Stomach smooth muscle (tissue), 2 donors: Measurements from ENCODE around the gene SMIM22.
A peak's percentile ranks its signal among the peaks of the same experiment; 100 is the strongest.

Source experiments
- H3K27ac ChIP-seq: one replicate; pipeline ENCODE4 v1.7.0; 2013; ENCODE audit warnings: mild to moderate bottlenecking, low read length, inconsistent platforms
- H3K27me3 ChIP-seq, 2 donors: one replicate each; pipeline ENCODE4 v1.7.0; 2013; ENCODE audit warnings: low read length in 2 of 2; ENCODE audit not compliant: insufficient read depth in 2 of 2, control insufficient read depth in 1 of 2
- H3K36me3 ChIP-seq, 2 donors: one replicate each; pipeline ENCODE4 v1.7.0; 2013; ENCODE audit warnings: low read length in 2 of 2; ENCODE audit not compliant: control insufficient read depth in 2 of 2, insufficient read depth in 2 of 2
- H3K4me1 ChIP-seq: one replicate; pipeline ENCODE4 v1.7.0; 2013; ENCODE audit warnings: low read length; ENCODE audit not compliant: control insufficient read depth, insufficient read depth
- H3K4me3 ChIP-seq, 2 donors: one replicate each; pipeline ENCODE4 v1.7.0; 2013; ENCODE audit warnings: low read length in 2 of 2
- H3K9ac ChIP-seq, 2 donors: one replicate each; pipeline ENCODE4 v1.7.0; 2013; ENCODE audit warnings: low read length in 2 of 2, mild to moderate bottlenecking in 1 of 2
- H3K9me3 ChIP-seq, 2 donors: one replicate each; pipeline ENCODE4 v1.7.0; 2013; ENCODE audit warnings: low read length in 2 of 2; ENCODE audit not compliant: control insufficient read depth in 2 of 2
- donor health status: healthy.
- donor health status: Pancreatic carcinoma.

Gene SMIM22

DNA sequence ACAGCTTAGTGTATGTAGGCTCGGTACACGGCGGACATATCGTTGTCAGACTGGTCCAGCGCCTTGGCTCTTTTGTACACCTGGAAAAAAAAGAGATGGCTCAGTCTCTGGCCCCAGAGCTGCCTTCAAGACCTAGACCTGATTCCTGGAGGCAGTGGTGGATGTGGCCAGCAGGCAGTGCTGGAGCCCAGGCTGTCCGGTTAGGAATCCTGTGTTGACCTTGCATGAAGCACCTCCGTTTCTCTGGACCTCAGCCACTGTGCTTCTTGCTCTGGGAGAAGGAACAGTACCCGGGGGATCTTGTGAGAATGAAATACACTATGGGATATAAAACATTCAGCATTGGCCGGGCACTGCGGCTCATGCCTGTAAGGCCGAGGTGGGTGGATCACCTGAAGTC lies 10.1 kb downstream of the SMIM22 start:
- peak overlapping the region; percentile 78 for H3K27ac ChIP-seq

DNA sequence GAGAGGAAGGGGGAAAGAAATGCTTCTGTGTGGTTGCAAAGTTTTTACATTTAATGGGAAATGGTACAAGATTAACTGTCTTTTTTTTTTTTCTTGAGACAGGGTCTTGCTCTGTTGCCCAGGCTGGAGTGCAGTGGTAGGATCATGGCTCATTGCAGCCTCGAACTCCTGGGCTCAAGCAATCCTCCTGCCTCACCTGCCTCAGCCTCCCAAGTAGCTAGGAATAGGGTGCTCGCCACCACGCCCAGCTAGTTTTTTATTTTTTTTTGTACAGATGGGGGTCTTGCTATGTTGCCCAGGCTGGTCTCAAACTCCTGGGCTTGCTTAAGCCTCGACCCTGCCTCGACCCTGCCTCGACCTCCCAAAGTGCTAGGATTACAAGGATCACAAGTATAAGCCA lies 11.1 kb downstream of the SMIM22 start:
- Histone ChIP-seq H3K9ac (no peak overlapping the region), H3K4me3 (no peak overlapping the region), H3K27ac (no peak overlapping the region), H3K27me3 (no peaks in the 10 kb centered on the region), H3K4me1 (peaks cover 19% of the 10 kb centered on the region), H3K36me3 (peaks cover 15 to 22% of the 10 kb centered on the region in 2 donors), H3K9me3 (no peaks in the 10 kb centered on the region)

More for the DNA sequence above, 10.1 kb downstream of the SMIM22 start:
- H3K27me3 ChIP-seq: no peaks in the 10 kb centered on the region
- no peak overlapping the region for H3K4me3 ChIP-seq
- H3K9me3 ChIP-seq: no peaks in the 10 kb centered on the region
- H3K9ac ChIP-seq: no peak overlapping the region
- H3K4me1 ChIP-seq: peaks cover 30% of the 10 kb centered on the region
- H3K36me3 ChIP-seq: peaks cover 11 to 20% of the 10 kb centered on the region in 2 donors

DNA sequence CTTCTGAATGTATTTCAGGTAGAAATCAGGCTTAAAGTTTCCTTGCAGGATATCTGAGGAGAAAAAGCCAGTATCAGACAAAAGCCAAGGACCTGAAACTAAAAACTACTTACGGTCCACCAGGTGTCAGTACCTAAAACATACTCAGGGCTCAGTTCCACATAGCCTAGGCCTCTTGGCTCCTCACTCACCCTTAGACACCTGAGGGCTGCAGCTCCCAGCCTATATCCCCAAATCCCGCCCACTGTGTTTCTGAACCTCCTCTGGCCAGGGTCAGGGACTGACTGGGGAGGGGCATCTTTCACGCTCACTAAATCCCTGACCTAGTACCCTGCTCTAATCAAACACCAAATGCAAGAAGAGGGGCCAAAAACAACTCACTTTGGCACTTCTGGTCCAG lies 16.1 kb downstream of the SMIM22 start:
- Histone ChIP-seq H3K9me3 (no peaks in the 10 kb centered on the region), H3K4me1 (peaks cover 17% of the 10 kb centered on the region), H3K9ac (no peak overlapping the region), H3K27me3 (no peaks in the 10 kb centered on the region), H3K27ac (no peak overlapping the region), H3K36me3 (peaks cover 19 to 25% of the 10 kb centered on the region in 2 donors), H3K4me3 (no peak overlapping the region)

DNA sequence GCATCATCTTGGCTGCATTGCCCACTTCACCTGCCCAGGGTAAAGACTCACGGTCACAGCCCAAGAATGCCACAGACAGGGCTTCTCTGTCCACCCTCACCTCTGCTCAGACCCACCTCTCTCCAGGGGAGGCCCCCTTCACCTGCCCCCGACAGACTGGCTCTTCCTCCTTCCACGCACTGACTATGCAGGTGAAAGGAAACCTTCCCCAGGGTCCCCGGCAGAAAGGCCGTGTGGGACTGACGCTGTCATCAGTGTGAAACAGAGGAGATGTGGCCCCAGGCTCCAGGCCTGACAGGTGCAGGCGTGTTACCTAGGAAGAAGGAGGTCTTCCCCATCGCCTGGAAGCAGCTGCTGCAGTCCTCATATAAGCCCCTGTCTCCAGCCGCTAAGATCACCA lies 16.6 kb downstream of the SMIM22 start:
- H3K36me3 ChIP-seq: peaks cover 19 to 25% of the 10 kb centered on the region in 2 donors
- no peak overlapping the region for H3K4me3 ChIP-seq
- no peaks in the 10 kb centered on the region for H3K27me3 ChIP-seq
- H3K9ac ChIP-seq: no peak overlapping the region
- H3K4me1 ChIP-seq: peaks cover 17% of the 10 kb centered on the region
- no peaks in the 10 kb centered on the region for H3K9me3 ChIP-seq
- peak overlapping the region; percentile 37 for H3K27ac ChIP-seq

DNA sequence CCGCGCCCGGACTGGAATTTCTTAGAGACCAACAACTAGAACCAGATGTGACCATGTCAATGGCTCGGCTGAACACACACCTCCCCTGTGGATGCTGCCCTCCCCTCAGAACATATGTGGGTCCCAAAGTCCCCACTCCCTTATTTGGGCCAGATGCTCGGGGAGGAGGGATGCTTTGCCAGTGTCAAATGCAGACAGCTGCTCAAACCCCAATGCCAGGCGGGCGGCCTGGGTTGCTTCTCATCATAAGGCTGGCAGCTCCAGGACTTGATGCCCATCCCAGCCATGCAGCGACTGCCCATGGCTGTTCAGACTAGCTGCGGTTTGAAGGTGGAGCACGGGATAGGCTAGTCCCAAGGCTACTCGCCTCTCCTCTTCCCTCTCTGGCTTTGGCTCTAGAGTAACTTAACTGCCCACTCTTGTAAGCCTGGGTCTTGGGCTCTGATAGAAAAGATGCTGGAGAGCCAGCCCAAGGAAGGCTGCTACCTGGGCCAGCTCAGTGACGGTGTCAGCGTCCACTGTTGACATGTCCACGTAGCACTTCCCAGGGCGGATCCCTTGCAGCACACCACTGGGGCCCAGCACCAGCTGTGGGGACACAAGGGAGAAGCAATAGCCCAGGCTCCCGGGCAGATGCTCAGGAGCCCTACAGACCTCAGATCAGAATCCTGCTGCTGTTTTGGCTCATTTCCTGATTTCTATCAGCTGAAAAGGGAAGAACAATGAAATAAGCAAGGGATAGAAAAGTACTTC lies 18.3 kb downstream of the SMIM22 start:
- Histone ChIP-seq H3K4me1 (peaks cover 17% of the 10 kb centered on the region), H3K36me3 (peaks cover 15 to 28% of the 10 kb centered on the region in 2 donors), H3K4me3 (peak overlapping the region in 1 of 2 donors; percentile 16), H3K27ac (peak overlapping the region; percentile 92), H3K9me3 (no peaks in the 10 kb centered on the region), H3K9ac (peak overlapping the region in 1 of 2 donors; percentile 42), H3K27me3 (no peaks in the 10 kb centered on the region)

DNA sequence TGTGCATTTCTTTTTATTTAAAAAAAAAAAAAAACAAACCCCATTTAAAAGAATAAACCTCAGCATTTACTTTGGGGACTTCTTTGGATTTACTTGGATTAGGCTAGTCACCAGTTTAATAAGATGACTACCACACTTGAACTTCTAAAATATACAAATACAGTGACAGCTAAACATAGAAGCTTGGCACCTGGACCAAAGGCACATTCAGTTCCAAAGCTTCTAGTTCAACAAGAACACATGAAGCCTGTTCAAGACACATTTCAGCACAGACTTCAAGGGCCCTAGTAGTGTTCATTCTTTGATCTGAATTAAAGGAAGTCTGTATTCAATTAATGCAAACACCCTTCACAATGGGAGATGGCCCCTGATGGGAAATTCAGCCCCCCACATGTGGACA lies 18.9 kb downstream of the SMIM22 start:
- Histone ChIP-seq H3K4me1 (peaks cover 17% of the 10 kb centered on the region), H3K9me3 (no peaks in the 10 kb centered on the region), H3K27ac (peak overlapping the region; percentile 92), H3K36me3 (peaks cover 15 to 34% of the 10 kb centered on the region in 2 donors), H3K4me3 (no peak overlapping the region), H3K9ac (peak overlapping the region; percentile 16 to 37), H3K27me3 (no peaks in the 10 kb centered on the region)

DNA sequence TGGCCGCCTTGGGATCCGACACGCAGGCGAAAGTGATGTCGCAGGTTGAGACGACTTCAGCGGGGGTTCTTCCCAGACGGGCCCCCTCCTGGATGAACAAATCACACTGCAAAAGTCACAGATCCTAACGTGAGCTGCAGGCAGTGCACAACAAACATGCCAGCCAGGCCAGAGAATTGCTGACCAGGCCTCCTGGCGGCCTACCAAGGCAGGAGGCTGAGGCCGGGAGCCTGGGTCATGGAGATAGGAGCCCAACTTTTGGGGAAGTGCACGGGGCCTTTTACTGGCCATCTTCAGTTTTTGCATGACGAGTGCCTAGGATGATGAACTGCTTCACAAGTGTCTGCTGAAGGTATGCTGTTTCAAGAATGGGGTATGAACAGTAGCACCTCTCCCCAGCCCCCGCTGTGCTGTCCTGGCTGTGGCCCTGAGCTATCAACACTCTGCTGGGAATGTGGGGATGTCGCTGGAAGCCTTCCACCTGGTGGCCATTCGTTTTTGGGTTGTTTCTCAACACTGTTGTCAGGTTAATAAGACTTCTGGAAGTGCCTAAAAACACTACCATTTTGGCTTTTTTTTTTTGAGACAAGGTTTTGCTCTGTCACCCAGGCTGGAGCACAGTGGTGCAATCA lies 19.5 kb downstream of the SMIM22 start:
- Histone ChIP-seq H3K36me3 (peaks cover 17 to 37% of the 10 kb centered on the region in 2 donors), H3K27me3 (no peaks in the 10 kb centered on the region), H3K9me3 (no peaks in the 10 kb centered on the region), H3K4me3 (peak overlapping the region in 1 of 2 donors; percentile 29), H3K4me1 (peaks cover 17% of the 10 kb centered on the region), H3K9ac (peak overlapping the region; percentile 16 to 37), H3K27ac (peak overlapping the region; percentile 92)

DNA sequence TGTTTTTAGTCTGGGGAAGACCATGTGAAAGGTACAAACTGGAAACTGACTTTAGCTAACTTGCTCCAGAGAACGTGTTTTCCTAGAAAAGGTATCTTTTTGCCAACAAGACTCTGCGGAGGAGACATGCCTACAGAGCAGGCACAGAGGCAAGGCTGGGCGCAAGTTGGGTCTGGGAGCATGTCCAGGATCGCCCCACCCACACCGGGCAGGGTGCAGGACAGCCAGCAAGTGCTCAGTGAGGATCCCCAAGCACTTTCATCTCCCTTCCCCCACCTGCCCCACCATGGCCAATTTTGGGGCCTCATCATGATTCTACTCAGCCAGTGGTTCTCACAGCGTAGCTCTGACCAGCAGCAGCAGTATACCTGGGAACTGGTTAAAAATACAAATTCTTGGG lies 25.5 kb downstream of the SMIM22 start:
- Histone ChIP-seq H3K9me3 (no peaks in the 10 kb centered on the region), H3K27me3 (no peaks in the 10 kb centered on the region), H3K9ac (no peak overlapping the region), H3K27ac (no peak overlapping the region), H3K4me3 (no peak overlapping the region), H3K36me3 (peaks cover 39 to 53% of the 10 kb centered on the region in 2 donors), H3K4me1 (no peaks in the 10 kb centered on the region)

DNA sequence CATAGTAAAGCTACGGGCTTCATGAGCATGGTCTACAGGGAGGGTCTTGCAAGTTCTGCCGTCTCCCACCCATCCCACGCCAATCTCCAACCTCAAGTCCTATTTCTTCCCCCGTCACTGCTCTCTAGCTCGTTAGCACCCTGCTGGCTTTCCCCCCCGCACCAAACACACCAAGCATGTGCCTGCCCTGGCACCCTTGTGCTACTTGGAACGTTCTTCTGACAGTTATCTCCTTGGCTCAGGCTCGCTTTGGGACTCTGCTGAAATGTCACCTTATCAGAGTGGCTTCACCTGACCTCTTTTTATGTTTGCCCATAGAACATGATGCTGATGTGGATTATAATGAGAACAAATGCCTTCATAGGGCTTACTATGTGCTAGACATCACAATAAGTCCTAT lies 30.0 kb downstream of the SMIM22 start:
- H3K27me3 ChIP-seq: no peaks in the 10 kb centered on the region
- no peak overlapping the region for H3K27ac ChIP-seq
- no peaks in the 10 kb centered on the region for H3K9me3 ChIP-seq
- H3K9ac ChIP-seq: no peak overlapping the region
- peaks cover 9% of the 10 kb centered on the region for H3K4me1 ChIP-seq
- H3K36me3 ChIP-seq: peaks cover 47 to 62% of the 10 kb centered on the region in 2 donors
- no peak overlapping the region for H3K4me3 ChIP-seq

DNA sequence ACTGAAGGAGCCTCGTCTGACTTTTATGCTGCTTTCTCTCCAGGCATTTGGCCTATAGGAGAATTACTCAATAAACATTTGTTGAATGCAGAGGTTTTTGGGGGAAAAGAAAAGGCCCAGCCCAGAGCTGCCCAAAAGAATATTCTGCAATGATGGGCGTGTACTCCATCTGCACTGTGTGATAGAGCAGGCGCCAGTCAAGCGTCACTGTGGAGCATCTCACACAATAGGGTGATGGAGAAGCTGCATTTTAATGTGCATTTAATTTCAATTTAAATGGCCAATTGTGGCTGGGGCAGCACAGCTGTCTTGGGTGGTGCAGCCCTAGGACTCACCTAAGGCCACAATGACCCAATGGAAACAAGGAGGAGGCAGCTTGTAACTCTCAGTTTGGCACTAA lies 31.4 kb downstream of the SMIM22 start:
- no peak overlapping the region for H3K9ac ChIP-seq
- H3K27ac ChIP-seq: no peak overlapping the region
- peaks cover 49 to 64% of the 10 kb centered on the region in 2 donors for H3K36me3 ChIP-seq
- H3K9me3 ChIP-seq: no peaks in the 10 kb centered on the region
- H3K27me3 ChIP-seq: no peaks in the 10 kb centered on the region
- H3K4me3 ChIP-seq: no peak overlapping the region
- H3K4me1 ChIP-seq: peaks cover 9% of the 10 kb centered on the region

DNA sequence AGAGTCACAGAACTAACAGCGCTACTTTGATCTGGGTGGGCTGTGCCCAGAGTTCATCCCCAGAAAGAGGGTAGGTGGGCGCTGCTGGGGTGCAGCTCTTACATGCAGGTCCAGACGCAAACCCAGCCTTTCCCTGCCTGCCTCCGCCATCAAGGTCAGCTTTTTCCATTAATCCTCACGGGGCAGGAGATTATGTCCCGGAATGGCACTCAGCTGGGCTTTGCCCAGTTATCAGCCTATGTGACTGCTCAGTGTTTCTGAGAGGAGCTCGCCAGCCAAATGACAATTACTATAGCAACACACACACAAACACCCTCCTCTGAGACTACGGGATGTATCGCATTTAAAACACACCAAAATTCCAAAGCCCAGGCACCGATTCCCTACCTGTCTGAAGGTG lies 31.8 kb downstream of the SMIM22 start:
- Histone ChIP-seq H3K36me3 (peaks cover 49 to 65% of the 10 kb centered on the region in 2 donors), H3K27me3 (no peaks in the 10 kb centered on the region), H3K27ac (peak overlapping the region; percentile 6), H3K4me1 (peaks cover 9% of the 10 kb centered on the region), H3K9me3 (no peaks in the 10 kb centered on the region), H3K4me3 (peak overlapping the region in 1 of 2 donors; percentile 14), H3K9ac (peak overlapping the region in 1 of 2 donors; percentile 21)
